Activated CD4-positive, alpha-beta memory T cell treated with anti-CD3 and anti-CD28 coated beads for 36 hours (primary cell): ENCODE results near the gene AMPH. TPM values are rescaled to one million over a fixed set of nuclear protein-coding genes. Genes with fewer than 3 reads are reported as not detected.
"Not testable (repeated sequence)": the region's sequence is repeated elsewhere in the genome, so short reads cannot be mapped to it uniquely, and the experiment has no call there.

ENCODE experiments used
- CTCF ChIA-PET: fragments of 350-600 bp; sonication (Branson Sonifier 250); formaldehyde crosslinking; loops from one replicate; lab custom pipeline; 2021; ENCODE audit warnings: antibody characterized with exemption, inconsistent platforms; lab: Charles Lee
- POLR2A ChIA-PET: fragments of 350-600 bp; sonication (Branson Sonifier 250); formaldehyde crosslinking; loops from one replicate; lab custom pipeline; 2021; ENCODE audit warnings: antibody characterized with exemption; lab: Charles Lee
- DNase-seq: peaks from one replicate; pipeline ENCODE4 v3.0.0-alpha.2; 2020
- H3K27ac Mint-ChIP-seq: one replicate; pipeline ENCODE4 v1.8.0; 2021; ENCODE audit warnings: mixed read lengths
- H3K27me3 Mint-ChIP-seq: one replicate; pipeline ENCODE4 v1.8.0; 2021; ENCODE audit warnings: mixed read lengths
- H3K36me3 Mint-ChIP-seq: one replicate; pipeline ENCODE4 v1.8.0; 2021; ENCODE audit warnings: mixed read lengths
- H3K4me1 Mint-ChIP-seq: one replicate; pipeline ENCODE4 v1.8.0; 2021; ENCODE audit warnings: low read depth, mixed read lengths
- H3K4me3 Mint-ChIP-seq: one replicate; pipeline ENCODE4 v1.8.0; 2021; ENCODE audit warnings: mild to moderate bottlenecking, mixed read lengths
- H3K9me3 Mint-ChIP-seq: one replicate; pipeline ENCODE4 v1.8.0; 2021; ENCODE audit warnings: mixed read lengths
- intact Hi-C: fragments of 100-400 bp; cut with micrococcal nuclease; formaldehyde crosslinking; loops from one replicate; pipeline ENCODE4 v1.15.1; 2023
- total RNA-seq, 2 experiments: library from RNA; stranded (reverse); gene quantifications; one replicate each; pipeline ENCODE4 v1.2.3, GENCODE V29; 2021

Gene AMPH
- total RNA-seq, 2 experiments from 2014 or later = not detected

DNA sequence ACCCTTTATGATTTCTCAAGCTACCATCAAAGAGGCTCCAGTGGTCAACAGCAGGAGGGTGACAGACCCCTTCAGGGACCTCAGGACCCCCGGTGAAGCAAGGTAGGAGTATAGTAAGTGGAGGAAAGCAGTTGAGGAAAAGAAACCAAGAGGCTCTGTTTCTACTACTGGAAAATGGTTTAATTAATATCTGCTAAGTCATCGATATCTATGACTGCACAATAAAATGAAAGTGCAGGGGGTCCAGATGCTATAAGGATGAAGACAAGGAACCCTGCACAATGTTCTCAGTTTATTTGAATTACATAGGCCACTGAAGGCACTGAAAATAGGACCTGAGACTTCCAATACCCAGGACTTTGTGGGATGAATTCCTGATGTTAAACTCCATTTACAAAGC lies 23.7 kb downstream of the AMPH start:
- intact Hi-C loops = no loop called here

GRCh38 chr7:38600741-38601140 lies 30.4 kb downstream of the AMPH start:
- H3K36me3 Mint-ChIP-seq = no peaks in the 10 kb centered on the region
- no peak for DNase-seq
- no peaks in the 10 kb centered on the region for H3K9me3 Mint-ChIP-seq
- no peak overlapping the region for H3K27ac Mint-ChIP-seq
- H3K27me3 Mint-ChIP-seq = no peaks in the 10 kb centered on the region
- ChIA-PET POLR2A (no interaction called here), CTCF (no interaction called here)
- H3K4me1 Mint-ChIP-seq = no peaks in the 10 kb centered on the region
- intact Hi-C loops = no loop called here
- H3K4me3 Mint-ChIP-seq = no peak overlapping the region

More for the DNA sequence above, 23.7 kb downstream of the AMPH start:
- H3K27me3 Mint-ChIP-seq = peaks cover 11% of the 10 kb centered on the region
- ChIA-PET CTCF (interaction anchor here (1.3 kb wide), 1 partner anchor 233 kb away, joined by 3 read pairs; no protein-coding TSS in a partner anchor), POLR2A (no interaction called here)
- H3K36me3 Mint-ChIP-seq = no peaks in the 10 kb centered on the region
- no peaks in the 10 kb centered on the region for H3K4me1 Mint-ChIP-seq
- no peak for DNase-seq
- H3K9me3 Mint-ChIP-seq = no peaks in the 10 kb centered on the region
- no peak overlapping the region for H3K4me3 Mint-ChIP-seq
- H3K27ac Mint-ChIP-seq = no peak overlapping the region

- no peaks in the 10 kb centered on the region for H3K27me3 Mint-ChIP-seq
- H3K4me3 Mint-ChIP-seq = no peak overlapping the region
- intact Hi-C loops = no loop called here
- POLR2A ChIA-PET = no interaction called here
- no peak overlapping the region for H3K27ac Mint-ChIP-seq
- H3K9me3 Mint-ChIP-seq = no peaks in the 10 kb centered on the region
- H3K4me1 Mint-ChIP-seq = no peaks in the 10 kb centered on the region
- H3K36me3 Mint-ChIP-seq = no peaks in the 10 kb centered on the region
- CTCF ChIA-PET = no interaction called here
- no peak for DNase-seq
Measured at GRCh38 chr7:38594949-38595348, 36.2 kb downstream of the AMPH start.

- CTCF ChIA-PET = no interaction called here
- no peaks in the 10 kb centered on the region for H3K9me3 Mint-ChIP-seq
- intact Hi-C loops = no loop called here
- POLR2A ChIA-PET = no interaction called here
- H3K4me3 Mint-ChIP-seq = no peak overlapping the region
- H3K4me1 Mint-ChIP-seq = no peaks in the 10 kb centered on the region
- no peak for DNase-seq
- no peak overlapping the region for H3K27ac Mint-ChIP-seq
- no peaks in the 10 kb centered on the region for H3K36me3 Mint-ChIP-seq
- no peaks in the 10 kb centered on the region for H3K27me3 Mint-ChIP-seq
Measured at GRCh38 chr7:38592737-38593288, 38.4 kb downstream of the AMPH start.

DNA sequence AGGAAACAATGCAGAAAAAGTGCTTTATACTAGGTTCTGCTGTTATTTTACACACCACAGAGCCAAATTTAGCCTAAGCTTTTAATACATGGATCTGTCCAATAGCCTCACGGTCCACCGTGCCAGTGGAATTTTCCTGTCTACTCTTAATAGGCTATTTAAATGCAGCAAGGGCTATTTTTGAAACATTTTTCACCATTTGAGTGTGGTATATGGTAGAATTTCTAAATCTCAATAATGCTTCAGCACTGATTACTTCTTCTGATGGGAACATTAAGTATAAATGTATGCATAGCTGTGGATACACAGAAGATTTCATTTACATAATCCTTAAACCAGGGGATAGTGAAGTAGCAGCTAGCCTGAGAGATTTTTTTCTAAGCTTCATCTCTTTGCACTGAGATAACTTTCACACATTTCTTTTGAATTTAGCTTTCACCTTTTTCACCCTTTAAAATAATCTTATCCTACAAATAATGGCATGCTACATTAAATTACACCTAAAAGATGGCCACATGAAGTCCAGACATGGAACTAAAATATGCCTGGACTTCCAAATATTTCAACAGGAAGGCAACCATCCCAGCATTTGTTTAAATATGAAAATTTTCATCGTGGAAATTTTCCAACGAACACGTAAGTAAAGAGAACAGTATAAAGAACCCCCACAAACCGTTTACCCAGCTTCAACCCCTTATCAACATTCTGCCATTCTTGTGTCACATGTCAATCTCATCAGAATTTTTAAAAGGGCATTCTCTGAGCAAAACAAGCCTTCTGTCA lies 45.4 kb downstream of the AMPH start:
- CTCF ChIA-PET = no interaction called here
- DNase-seq = no peak
- intact Hi-C loops = no loop called here
- POLR2A ChIA-PET = no interaction called here
- Mint-ChIP-seq H3K27me3 (peaks cover 9% of the 10 kb centered on the region), H3K4me3 (no peak overlapping the region), H3K9me3 (no peaks in the 10 kb centered on the region), H3K36me3 (no peaks in the 10 kb centered on the region), H3K27ac (no peak overlapping the region), H3K4me1 (no peaks in the 10 kb centered on the region)

DNA sequence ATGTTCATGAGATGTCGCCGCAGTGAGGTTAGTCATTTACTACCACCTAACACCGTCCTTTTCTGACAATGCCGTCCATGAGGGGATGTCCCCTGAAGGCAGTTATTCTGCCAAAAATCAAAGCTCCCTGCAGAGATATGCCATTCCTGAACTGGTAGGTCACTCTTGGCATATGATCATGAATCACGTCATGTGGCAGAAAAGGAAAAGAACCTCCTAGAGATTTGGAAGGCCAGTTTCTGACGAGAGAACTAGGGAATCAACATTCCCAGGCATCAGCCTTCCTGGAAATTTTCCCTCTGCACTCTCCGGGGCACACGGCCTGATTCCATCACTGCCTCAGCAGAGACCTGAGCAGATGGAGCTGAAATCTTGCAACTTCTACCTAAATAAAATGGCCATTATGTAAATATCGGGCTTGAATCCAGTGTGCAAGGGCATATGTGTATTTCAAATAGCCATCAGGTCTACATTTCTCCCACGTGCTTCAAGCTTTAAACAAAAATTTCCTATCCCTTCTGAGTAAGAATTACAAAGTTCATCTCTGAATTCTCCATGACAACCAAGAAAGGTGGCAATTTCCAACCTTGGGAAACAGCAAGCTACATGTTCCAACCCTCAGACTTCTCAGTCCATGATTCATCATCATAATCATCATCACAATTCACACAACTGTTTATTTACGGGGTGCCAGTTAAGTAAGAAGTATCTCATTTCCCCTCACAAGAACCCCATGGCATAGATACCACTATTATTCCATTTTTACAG lies 46.5 kb downstream of the AMPH start:
- H3K27ac Mint-ChIP-seq = no peak overlapping the region
- H3K4me3 Mint-ChIP-seq = no peak overlapping the region
- DNase-seq = no peak
- no peaks in the 10 kb centered on the region for H3K9me3 Mint-ChIP-seq
- H3K36me3 Mint-ChIP-seq = no peaks in the 10 kb centered on the region
- POLR2A ChIA-PET = interaction anchor here (0.6 kb wide), 1 partner anchor 13 kb away, joined by 3 read pairs; no protein-coding TSS in a partner anchor
- peaks cover 9% of the 10 kb centered on the region for H3K27me3 Mint-ChIP-seq
- CTCF ChIA-PET = no interaction called here
- no peaks in the 10 kb centered on the region for H3K4me1 Mint-ChIP-seq
- intact Hi-C loops = no loop called here

DNA sequence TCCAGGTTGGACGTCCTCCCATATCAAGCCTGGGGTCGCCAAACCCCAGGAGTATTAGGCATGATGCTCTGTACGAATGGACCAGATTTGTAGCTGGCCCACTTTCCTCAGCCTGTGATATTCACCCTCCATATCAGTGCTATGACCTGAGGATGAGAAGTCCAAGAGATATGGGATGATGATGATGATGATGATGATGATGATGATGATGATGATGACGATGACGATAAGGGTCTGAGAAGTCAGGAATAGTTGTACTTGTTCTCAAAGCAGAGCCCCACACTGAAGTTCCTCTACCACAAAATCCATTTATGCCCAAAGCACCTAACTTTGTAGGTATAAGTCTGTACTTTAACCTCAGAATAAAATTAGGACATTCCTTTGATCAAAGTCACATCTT lies 50.7 kb downstream of the AMPH start:
- intact Hi-C loops = no loop called here
- no peak overlapping the region for H3K27ac Mint-ChIP-seq
- ChIA-PET POLR2A (no interaction called here), CTCF (no interaction called here)
- no peak for DNase-seq
- peaks cover 10% of the 10 kb centered on the region for H3K9me3 Mint-ChIP-seq
- no peak overlapping the region for H3K4me3 Mint-ChIP-seq
- H3K27me3 Mint-ChIP-seq = peaks cover 12% of the 10 kb centered on the region
- H3K4me1 Mint-ChIP-seq = no peaks in the 10 kb centered on the region
- H3K36me3 Mint-ChIP-seq = peaks cover 1% of the 10 kb centered on the region

GRCh38 chr7:38574086-38574485 lies 57.1 kb downstream of the AMPH start:
- CTCF ChIA-PET = no interaction called here
- intact Hi-C loops = no loop called here
- H3K9me3 Mint-ChIP-seq = peaks cover 12% of the 10 kb centered on the region
- no peaks in the 10 kb centered on the region for H3K4me1 Mint-ChIP-seq
- H3K27ac Mint-ChIP-seq = no peak overlapping the region
- H3K36me3 Mint-ChIP-seq = peaks cover 1% of the 10 kb centered on the region
- H3K4me3 Mint-ChIP-seq = no peak overlapping the region
- POLR2A ChIA-PET = no interaction called here
- no peak for DNase-seq
- peaks cover 5% of the 10 kb centered on the region for H3K27me3 Mint-ChIP-seq

DNA sequence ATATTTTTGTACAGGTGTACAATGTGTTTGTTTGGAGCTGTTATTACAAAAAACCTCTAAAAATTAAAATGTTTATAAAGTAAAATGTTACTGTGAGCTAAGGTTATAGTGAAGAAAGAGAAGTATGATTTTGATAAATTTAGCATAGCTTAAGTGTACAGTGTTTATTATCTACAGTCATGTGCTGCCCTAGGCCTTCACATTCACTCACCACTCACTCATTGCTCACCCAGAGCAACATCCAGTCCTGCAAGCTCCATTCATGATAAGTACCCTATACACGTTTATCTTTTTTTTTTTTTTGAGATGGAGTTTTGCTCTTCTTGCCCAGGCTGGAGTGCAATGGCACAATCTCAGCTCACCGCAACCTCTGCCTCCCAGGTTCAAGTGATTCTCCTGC lies 59.6 kb downstream of the AMPH start:
- H3K4me1 Mint-ChIP-seq, H3K4me3 Mint-ChIP-seq, H3K27ac Mint-ChIP-seq, CTCF ChIA-PET, H3K36me3 Mint-ChIP-seq, DNase-seq, H3K27me3 Mint-ChIP-seq, intact Hi-C loops: not testable (repeated sequence)
- peaks cover 12% of the 10 kb centered on the region for H3K9me3 Mint-ChIP-seq
- POLR2A ChIA-PET = interaction anchor here (0.7 kb wide), 1 partner anchor 13 kb away, joined by 3 read pairs; no protein-coding TSS in a partner anchor

DNA sequence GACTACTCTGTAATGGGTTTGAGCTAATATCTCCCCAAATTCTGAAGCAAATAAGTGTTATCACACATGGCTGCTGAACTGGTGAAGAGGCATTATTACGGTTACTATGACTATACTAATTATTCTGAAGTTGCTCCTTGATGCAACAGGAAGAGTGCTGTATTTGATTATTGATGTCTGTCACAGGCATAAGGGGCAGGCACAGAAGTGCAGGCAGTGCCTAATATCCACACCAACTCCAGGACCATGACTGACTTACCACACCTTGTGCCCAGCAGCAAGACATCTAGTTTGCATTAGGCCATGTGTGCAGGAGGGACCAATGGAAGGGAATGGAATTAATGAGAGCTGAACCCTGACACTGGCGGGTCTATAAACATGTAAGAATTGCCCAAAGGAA lies 62.7 kb downstream of the AMPH start:
- no peak for DNase-seq
- no peaks in the 10 kb centered on the region for H3K36me3 Mint-ChIP-seq
- CTCF ChIA-PET = no interaction called here
- no peaks in the 10 kb centered on the region for H3K27me3 Mint-ChIP-seq
- POLR2A ChIA-PET = no interaction called here
- no peaks in the 10 kb centered on the region for H3K4me1 Mint-ChIP-seq
- no peak overlapping the region for H3K4me3 Mint-ChIP-seq
- intact Hi-C loops = no loop called here
- no peak overlapping the region for H3K27ac Mint-ChIP-seq
- no peaks in the 10 kb centered on the region for H3K9me3 Mint-ChIP-seq

- intact Hi-C loops = no loop called here
- CTCF ChIA-PET = no interaction called here
- no peaks in the 10 kb centered on the region for H3K4me1 Mint-ChIP-seq
- H3K9me3 Mint-ChIP-seq = no peaks in the 10 kb centered on the region
- no peak overlapping the region for H3K27ac Mint-ChIP-seq
- H3K36me3 Mint-ChIP-seq = no peaks in the 10 kb centered on the region
- no peak overlapping the region for H3K4me3 Mint-ChIP-seq
- no peak for DNase-seq
- POLR2A ChIA-PET = no interaction called here
- no peaks in the 10 kb centered on the region for H3K27me3 Mint-ChIP-seq
Measured at GRCh38 chr7:38565289-38565688, 65.9 kb downstream of the AMPH start.

DNA sequence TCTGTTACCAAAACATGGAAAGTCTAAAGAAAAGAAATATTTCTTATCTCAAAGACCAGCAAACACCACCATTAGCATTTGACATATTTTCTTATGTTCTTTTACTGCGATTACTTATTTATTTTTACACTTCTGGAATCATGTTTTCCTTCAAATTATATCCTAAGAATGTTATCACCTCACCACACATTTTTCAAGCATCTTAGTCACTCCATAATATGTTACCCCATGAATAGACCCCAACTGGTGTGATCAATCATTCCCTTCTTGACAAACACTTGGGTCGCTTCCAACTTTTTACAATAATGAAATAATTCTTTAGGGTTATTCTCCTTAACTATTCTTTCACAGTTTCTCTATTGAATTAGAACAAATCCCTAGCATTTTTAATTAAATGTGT lies 67.4 kb downstream of the AMPH start:
- intact Hi-C loops = no loop called here
- DNase-seq = no peak
- Mint-ChIP-seq H3K4me3 (no peak overlapping the region), H3K9me3 (no peaks in the 10 kb centered on the region), H3K36me3 (no peaks in the 10 kb centered on the region), H3K4me1 (no peaks in the 10 kb centered on the region), H3K27me3 (no peaks in the 10 kb centered on the region), H3K27ac (no peak overlapping the region)
- ChIA-PET CTCF (no interaction called here), POLR2A (no interaction called here)
